OCI-LY3 (cell line): ENCODE measurements around the gene AGBL4.

Experiments used
- H2AFZ ChIP-seq: fragments of 200-600, 300-600 bp; shearing (Covaris generic); 2 replicates; pipeline ENCODE4 v1.6.0; 2014; ENCODE audit warnings: antibody characterized with exemption, low read depth, low read length
- H3K27ac ChIP-seq: fragments of 200-600, 300-600 bp; sonication (generic); 2 replicates; pipeline ENCODE4 v1.5.1; 2014; ENCODE audit warnings: mild to moderate bottlenecking, low read length, moderate library complexity, mixed read lengths
- H3K27me3 ChIP-seq: fragments of 200-600, 300-600 bp; sonication (generic); 2 replicates; pipeline ENCODE4 v1.6.1; 2014; ENCODE audit warnings: low read depth, low read length, mixed read lengths
- H3K36me3 ChIP-seq: fragments of 200-600, 300-600 bp; sonication (generic); replicated peaks from 2 replicates; pipeline ENCODE3; 2014; ENCODE audit warnings: low read depth, low read length, mixed read lengths
- H3K4me1 ChIP-seq: fragments of 300-600, 200-600 bp; sonication (generic); 2 replicates; pipeline ENCODE4 v1.6.1; 2014; ENCODE audit warnings: low read length, mixed read lengths
- H3K4me2 ChIP-seq: fragments of 200-600, 300-600 bp; sonication (generic); 2 replicates; pipeline ENCODE4 v1.6.1; 2014; ENCODE audit warnings: low read length, mixed read lengths
- H3K4me3 ChIP-seq: fragments of 300-600, 200-600 bp; sonication (generic); 2 replicates; pipeline ENCODE4 v1.5.1; 2014; ENCODE audit warnings: antibody characterized with exemption, mild to moderate bottlenecking, low read length, moderate library complexity
- H3K79me2 ChIP-seq: fragments of 300-600, 200-600 bp; shearing (Covaris generic); 2 replicates; pipeline ENCODE4 v1.6.1; 2014; ENCODE audit warnings: mild to moderate bottlenecking, low read length, mixed read lengths
- H3K9ac ChIP-seq: fragments of 300-600, 200-600 bp; shearing (Covaris generic); 2 replicates; pipeline ENCODE4 v1.6.0; 2014; ENCODE audit warnings: mild to moderate bottlenecking, low read length, moderate library complexity
- H3K9me3 ChIP-seq: fragments of 200-600, 300-600 bp; shearing (Covaris generic); 2 replicates; pipeline ENCODE4 v1.6.1; 2014; ENCODE audit warnings: low read length, mixed read lengths; ENCODE audit not compliant: insufficient read depth
- H4K20me1 ChIP-seq: fragments of 200-600, 300-600 bp; sonication (generic); 2 replicates; pipeline ENCODE4 v1.6.1; 2016; ENCODE audit warnings: low read length, mixed read lengths; ENCODE audit not compliant: insufficient read depth
- EZH2phosphoT487 ChIP-seq: fragments of 200-600 bp; shearing (Covaris generic); IDR thresholded peaks from 2 replicates; pipeline ENCODE4 v1.6.1; 2018; ENCODE audit warnings: antibody characterized with exemption, mixed run types, low read depth
- TF ChIP-seq, protein P1 (sequence below): fragments of 200-600, 300-600 bp; sonication (generic); IDR thresholded peaks from 2 replicates; pipeline ENCODE4 v1.5.1; 2014; ENCODE audit warnings: antibody characterized with exemption, low read length, low read depth

The AGBL4 gene

DNA sequence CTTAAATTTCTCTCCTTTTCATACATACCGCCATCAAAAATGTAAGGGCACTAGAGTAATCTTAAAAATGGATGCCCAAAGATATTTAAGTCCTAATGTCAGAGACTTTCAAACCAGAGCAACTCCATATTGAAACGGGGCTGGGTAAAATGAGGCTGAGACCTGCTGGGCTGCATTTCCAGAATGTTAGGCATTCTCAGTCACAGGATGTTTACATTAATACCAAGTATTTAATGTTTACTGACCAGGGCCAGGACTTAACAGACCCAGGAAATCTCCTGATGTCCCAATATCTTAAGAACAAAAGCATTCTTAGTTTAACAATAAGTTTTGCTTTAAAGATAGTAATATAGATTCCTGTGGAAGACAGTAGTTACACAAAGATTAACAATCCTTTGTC, 683.2 kb downstream of the AGBL4 start:
- H3K4me3 ChIP-seq: no peak overlapping the region
- H2AFZ ChIP-seq: no peak overlapping the region
- H3K4me1 ChIP-seq: no peaks in the 10 kb centered on the region
- H3K27ac ChIP-seq: no peak overlapping the region
- no peak for TF ChIP-seq EZH2phosphoT487
- TF ChIP-seq, protein P1, sequence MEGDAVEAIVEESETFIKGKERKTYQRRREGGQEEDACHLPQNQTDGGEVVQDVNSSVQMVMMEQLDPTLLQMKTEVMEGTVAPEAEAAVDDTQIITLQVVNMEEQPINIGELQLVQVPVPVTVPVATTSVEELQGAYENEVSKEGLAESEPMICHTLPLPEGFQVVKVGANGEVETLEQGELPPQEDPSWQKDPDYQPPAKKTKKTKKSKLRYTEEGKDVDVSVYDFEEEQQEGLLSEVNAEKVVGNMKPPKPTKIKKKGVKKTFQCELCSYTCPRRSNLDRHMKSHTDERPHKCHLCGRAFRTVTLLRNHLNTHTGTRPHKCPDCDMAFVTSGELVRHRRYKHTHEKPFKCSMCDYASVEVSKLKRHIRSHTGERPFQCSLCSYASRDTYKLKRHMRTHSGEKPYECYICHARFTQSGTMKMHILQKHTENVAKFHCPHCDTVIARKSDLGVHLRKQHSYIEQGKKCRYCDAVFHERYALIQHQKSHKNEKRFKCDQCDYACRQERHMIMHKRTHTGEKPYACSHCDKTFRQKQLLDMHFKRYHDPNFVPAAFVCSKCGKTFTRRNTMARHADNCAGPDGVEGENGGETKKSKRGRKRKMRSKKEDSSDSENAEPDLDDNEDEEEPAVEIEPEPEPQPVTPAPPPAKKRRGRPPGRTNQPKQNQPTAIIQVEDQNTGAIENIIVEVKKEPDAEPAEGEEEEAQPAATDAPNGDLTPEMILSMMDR: no peak
- no peaks in the 10 kb centered on the region for H3K27me3 ChIP-seq
- H3K79me2 ChIP-seq: no peaks in the 10 kb centered on the region
- H4K20me1 ChIP-seq: no peaks in the 10 kb centered on the region
- no peaks in the 10 kb centered on the region for H3K36me3 ChIP-seq
- H3K9ac ChIP-seq: no peak overlapping the region
- no peaks in the 10 kb centered on the region for H3K9me3 ChIP-seq
- no peak overlapping the region for H3K4me2 ChIP-seq

DNA sequence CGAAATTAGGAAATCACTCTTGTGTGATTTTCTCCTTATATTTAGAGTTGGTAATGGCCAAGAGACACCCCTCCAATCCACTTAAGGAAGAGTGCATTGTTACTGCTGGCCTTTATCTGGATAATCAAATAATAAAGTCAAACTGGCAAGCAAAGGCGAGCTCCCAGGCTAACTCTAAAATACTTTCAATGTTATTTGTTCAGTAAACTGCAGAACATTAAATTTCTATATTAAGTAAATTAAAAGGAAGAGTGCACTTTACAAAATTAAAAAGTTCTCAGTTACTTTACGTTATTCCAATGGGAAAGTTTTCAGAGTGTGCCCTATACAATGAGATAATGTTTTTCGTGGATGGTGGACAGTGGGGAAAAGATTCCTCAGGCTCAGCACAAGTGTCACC, 684.7 kb downstream of the AGBL4 start:
- Histone ChIP-seq H4K20me1 (no peaks in the 10 kb centered on the region), H2AFZ (no peak overlapping the region), H3K9me3 (no peaks in the 10 kb centered on the region), H3K4me2 (no peak overlapping the region), H3K27ac (no peak overlapping the region), H3K27me3 (no peaks in the 10 kb centered on the region), H3K4me1 (no peaks in the 10 kb centered on the region), H3K36me3 (no peaks in the 10 kb centered on the region), H3K79me2 (no peaks in the 10 kb centered on the region), H3K4me3 (no peak overlapping the region), H3K9ac (no peak overlapping the region)
- TF ChIP-seq EZH2phosphoT487: no peak
- TF ChIP-seq, protein P1: no peak

DNA sequence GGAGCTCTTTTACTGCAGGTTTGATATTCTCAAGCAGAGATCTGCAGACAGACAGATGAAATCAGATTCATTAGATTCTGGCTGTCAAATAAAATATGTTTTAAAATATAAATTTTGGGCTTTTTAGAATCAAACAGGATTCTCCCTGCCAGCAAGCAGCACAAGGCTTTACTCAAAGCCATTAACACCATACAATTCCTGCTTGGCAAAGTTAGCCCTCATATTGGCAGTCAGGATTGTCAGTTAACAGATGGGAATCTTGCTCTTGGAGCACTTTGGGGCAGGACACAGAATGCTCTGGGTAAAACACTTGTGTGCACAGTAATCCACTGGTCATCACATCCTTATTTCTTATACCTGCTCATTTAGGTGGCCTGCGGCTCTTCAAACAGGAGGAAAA, 686.5 kb downstream of the AGBL4 start:
- Histone ChIP-seq H3K27ac (no peak overlapping the region), H3K36me3 (no peaks in the 10 kb centered on the region), H3K79me2 (no peaks in the 10 kb centered on the region), H4K20me1 (no peaks in the 10 kb centered on the region), H3K9ac (no peak overlapping the region), H3K9me3 (no peaks in the 10 kb centered on the region), H3K4me1 (no peaks in the 10 kb centered on the region), H3K4me3 (no peak overlapping the region), H3K27me3 (no peaks in the 10 kb centered on the region), H3K4me2 (no peak overlapping the region), H2AFZ (no peak overlapping the region)
- TF ChIP-seq EZH2phosphoT487: no peak
- TF ChIP-seq, protein P1: no peak

DNA sequence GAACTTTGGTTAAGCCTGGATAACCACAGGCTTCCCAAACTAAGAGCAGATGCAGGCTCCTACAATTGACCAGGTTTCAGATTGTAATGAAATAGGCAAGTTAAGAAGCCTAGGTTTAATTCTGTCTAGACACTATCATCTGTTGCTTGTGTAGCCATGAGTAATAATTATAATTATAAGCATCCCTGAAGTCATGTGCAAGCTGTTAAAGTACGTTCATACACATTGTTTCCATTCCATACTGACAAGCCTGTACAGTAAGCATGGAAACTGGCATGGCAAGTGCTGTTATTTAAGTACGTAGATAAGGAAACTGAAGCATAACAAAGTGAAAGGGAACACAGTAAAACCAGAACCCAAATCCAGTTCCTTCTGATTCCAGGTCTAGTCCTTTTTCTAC, 689.8 kb downstream of the AGBL4 start:
- Histone ChIP-seq H3K4me1 (no peaks in the 10 kb centered on the region), H3K4me2 (no peak overlapping the region), H4K20me1 (no peaks in the 10 kb centered on the region), H3K27ac (no peak overlapping the region), H3K9ac (no peak overlapping the region), H3K27me3 (no peaks in the 10 kb centered on the region), H3K9me3 (no peaks in the 10 kb centered on the region), H3K79me2 (no peaks in the 10 kb centered on the region), H3K4me3 (no peak overlapping the region), H3K36me3 (no peaks in the 10 kb centered on the region), H2AFZ (no peak overlapping the region)
- TF ChIP-seq EZH2phosphoT487: no peak
- TF ChIP-seq, protein P1: no peak
